Neural crest cell (in vitro differentiated cells): ENCODE results near the gene RPS27. TPM values are rescaled to one million over a fixed set of nuclear protein-coding genes. Genes with fewer than 3 reads are reported as not detected.

Experiments used
- DNase-seq: peaks from one replicate; pipeline ENCODE4 v3.0.0; 2021; ENCODE audit warnings: low read depth, mixed read lengths, low spot score
- H3K27ac Mint-ChIP-seq: one replicate; pipeline ENCODE4 v1.8.0; 2021; ENCODE audit warnings: mild to moderate bottlenecking, mixed read lengths; ENCODE audit not compliant: unreplicated experiment
- H3K27me3 Mint-ChIP-seq: 2 replicates; pipeline ENCODE4 v1.8.0; 2021; ENCODE audit warnings: low read depth, mild to moderate bottlenecking, mixed read lengths
- H3K36me3 Mint-ChIP-seq: 2 replicates; pipeline ENCODE4 v1.8.0; 2021; ENCODE audit warnings: low read depth, mild to moderate bottlenecking, mixed read lengths
- H3K4me1 Mint-ChIP-seq: 2 replicates; pipeline ENCODE4 v1.8.0; 2021; ENCODE audit warnings: mixed read lengths
- H3K4me3 Mint-ChIP-seq: one replicate; pipeline ENCODE4 v1.8.0; 2021; ENCODE audit warnings: mild to moderate bottlenecking, mixed read lengths
- H3K9me3 Mint-ChIP-seq: 2 replicates; pipeline ENCODE4 v1.8.0; 2021; ENCODE audit warnings: mixed read lengths
- long read RNA-seq: library from polyadenylated mRNA; unstranded; transcript quantifications from one replicate; pipeline ENCODE4 v2.0.0, GENCODE V29; 2020
- total RNA-seq: library from RNA; stranded (reverse); gene quantifications from 2 replicates; pipeline ENCODE4 v1.2.1, GENCODE V29; 2021
- TF ChIP-seq, protein P1 (sequence below): fragments of 200-600 bp; sonication (generic); conservative IDR thresholded peaks from 2 replicates; pipeline ENCODE4 v1.5.0; 2021; ENCODE audit warnings: antibody characterized with exemption, mild to moderate bottlenecking

Gene RPS27
- total RNA-seq = 1,806 and 2,076 TPM in 2 replicates
- long read RNA-seq, transcript RPS27-201 (4 exons, 359 nt) = major isoform, 484 of 489 reads
- long read RNA-seq, partial matches to known transcripts = 0 of 489 reads
- long read RNA-seq, other reads (novel, unspliced or antisense) = 3 of 489 reads

GRCh38 chr1:153990468-153991150, at the start of gene RPS27:
TSS of gene RPS27 (plus strand) at chr1:153990762. CDS start at chr1:153990797, 35 bp downstream.
- Mint-ChIP-seq H3K27me3 (no peaks in the 10 kb centered on the region), H3K4me3 (peak within 1 kb of the TSS; percentile 98), H3K36me3 (peaks cover 26% of the 10 kb centered on the region), H3K9me3 (peaks cover 4% of the 10 kb centered on the region), H3K4me1 (peaks cover 44% of the 10 kb centered on the region), H3K27ac (peak within 1 kb of the TSS; percentile 99)
- peak; percentile 83 for DNase-seq
- TF ChIP-seq, protein P1, sequence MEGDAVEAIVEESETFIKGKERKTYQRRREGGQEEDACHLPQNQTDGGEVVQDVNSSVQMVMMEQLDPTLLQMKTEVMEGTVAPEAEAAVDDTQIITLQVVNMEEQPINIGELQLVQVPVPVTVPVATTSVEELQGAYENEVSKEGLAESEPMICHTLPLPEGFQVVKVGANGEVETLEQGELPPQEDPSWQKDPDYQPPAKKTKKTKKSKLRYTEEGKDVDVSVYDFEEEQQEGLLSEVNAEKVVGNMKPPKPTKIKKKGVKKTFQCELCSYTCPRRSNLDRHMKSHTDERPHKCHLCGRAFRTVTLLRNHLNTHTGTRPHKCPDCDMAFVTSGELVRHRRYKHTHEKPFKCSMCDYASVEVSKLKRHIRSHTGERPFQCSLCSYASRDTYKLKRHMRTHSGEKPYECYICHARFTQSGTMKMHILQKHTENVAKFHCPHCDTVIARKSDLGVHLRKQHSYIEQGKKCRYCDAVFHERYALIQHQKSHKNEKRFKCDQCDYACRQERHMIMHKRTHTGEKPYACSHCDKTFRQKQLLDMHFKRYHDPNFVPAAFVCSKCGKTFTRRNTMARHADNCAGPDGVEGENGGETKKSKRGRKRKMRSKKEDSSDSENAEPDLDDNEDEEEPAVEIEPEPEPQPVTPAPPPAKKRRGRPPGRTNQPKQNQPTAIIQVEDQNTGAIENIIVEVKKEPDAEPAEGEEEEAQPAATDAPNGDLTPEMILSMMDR = no peak

GRCh38 chr1:153941826-153942725, 48.5 kb upstream of the RPS27 start:
- Mint-ChIP-seq H3K9me3 (no peaks in the 10 kb centered on the region), H3K36me3 (peaks cover 3% of the 10 kb centered on the region), H3K27me3 (no peaks in the 10 kb centered on the region), H3K4me3 (peak overlapping the region; percentile 38), H3K4me1 (peaks cover 17% of the 10 kb centered on the region), H3K27ac (peak overlapping the region; percentile 12)
- no peak for DNase-seq
- TF ChIP-seq, protein P1 = no peak

GRCh38 chr1:153942766-153943549, 47.6 kb upstream of the RPS27 start:
- Mint-ChIP-seq H3K4me3 (peak overlapping the region; percentile 53), H3K9me3 (no peaks in the 10 kb centered on the region), H3K27ac (no peak overlapping the region), H3K4me1 (peaks cover 17% of the 10 kb centered on the region), H3K27me3 (no peaks in the 10 kb centered on the region), H3K36me3 (peaks cover 3% of the 10 kb centered on the region)
- no peak for DNase-seq
- TF ChIP-seq, protein P1 = no peak

GRCh38 chr1:153944005-153944826, 46.3 kb upstream of the RPS27 start:
- peak overlapping the region; percentile 90 for H3K4me3 Mint-ChIP-seq
- H3K27me3 Mint-ChIP-seq = no peaks in the 10 kb centered on the region
- H3K4me1 Mint-ChIP-seq = peaks cover 17% of the 10 kb centered on the region
- no peaks in the 10 kb centered on the region for H3K9me3 Mint-ChIP-seq
- TF ChIP-seq, protein P1 = no peak
- DNase-seq = no peak
- peaks cover 3% of the 10 kb centered on the region for H3K36me3 Mint-ChIP-seq
- no peak overlapping the region for H3K27ac Mint-ChIP-seq
